ENCODE results near the gene HELZ.
"Not testable (repeated sequence)": the region's sequence is repeated elsewhere in the genome, so short reads cannot be mapped to it uniquely, and the experiment has no call there.

GRCh38 chr17:67126543-67126942, 118.5 kb downstream of the HELZ start:
- TF ChIP-seq POLR2AphosphoS5 (IDR thresholded peaks at IDR 0.05; ENCODE audit: insufficient read depth, low read depth, low read length); EZH2 (IDR thresholded peaks at IDR 0.05; ENCODE audit: borderline replicate concordance, low read depth, low read length, severe bottlenecking); MYC (IDR thresholded peaks at IDR 0.05; ENCODE audit: low read depth, low read length); POLR2A (IDR thresholded peaks at IDR 0.05; ENCODE audit: low read depth, low read length); FOS (IDR thresholded peaks at IDR 0.05; ENCODE audit: borderline replicate concordance, insufficient read depth, low read length); MAX (IDR thresholded peaks at IDR 0.05; ENCODE audit: insufficient read depth, insufficient read length); JUN (IDR thresholded peaks at IDR 0.05; ENCODE audit: borderline replicate concordance, insufficient read depth, insufficient read length, low read depth): not testable (repeated sequence)
- TF ChIP-seq, protein P1, sequence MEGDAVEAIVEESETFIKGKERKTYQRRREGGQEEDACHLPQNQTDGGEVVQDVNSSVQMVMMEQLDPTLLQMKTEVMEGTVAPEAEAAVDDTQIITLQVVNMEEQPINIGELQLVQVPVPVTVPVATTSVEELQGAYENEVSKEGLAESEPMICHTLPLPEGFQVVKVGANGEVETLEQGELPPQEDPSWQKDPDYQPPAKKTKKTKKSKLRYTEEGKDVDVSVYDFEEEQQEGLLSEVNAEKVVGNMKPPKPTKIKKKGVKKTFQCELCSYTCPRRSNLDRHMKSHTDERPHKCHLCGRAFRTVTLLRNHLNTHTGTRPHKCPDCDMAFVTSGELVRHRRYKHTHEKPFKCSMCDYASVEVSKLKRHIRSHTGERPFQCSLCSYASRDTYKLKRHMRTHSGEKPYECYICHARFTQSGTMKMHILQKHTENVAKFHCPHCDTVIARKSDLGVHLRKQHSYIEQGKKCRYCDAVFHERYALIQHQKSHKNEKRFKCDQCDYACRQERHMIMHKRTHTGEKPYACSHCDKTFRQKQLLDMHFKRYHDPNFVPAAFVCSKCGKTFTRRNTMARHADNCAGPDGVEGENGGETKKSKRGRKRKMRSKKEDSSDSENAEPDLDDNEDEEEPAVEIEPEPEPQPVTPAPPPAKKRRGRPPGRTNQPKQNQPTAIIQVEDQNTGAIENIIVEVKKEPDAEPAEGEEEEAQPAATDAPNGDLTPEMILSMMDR (IDR thresholded peaks at IDR 0.05; ENCODE audit: extremely low read depth in 1 of 2, insufficient read depth in 1 of 2, low read depth in 1 of 2, low read length in 2 of 2): not testable (repeated sequence)
